GM18861 (cell line): Measurements from ENCODE around the gene GPR37L1.
"Not testable (repeated sequence)": the region's sequence is repeated elsewhere in the genome, so short reads cannot be mapped to it uniquely, and the experiment has no call there.

Experiments
- ATAC-seq: cut with Tn5 transposase; IDR thresholded peaks from one replicate; pipeline ENCODE4 v1.9.1; 2021; ENCODE audit not compliant: unreplicated experiment

The GPR37L1 gene

DNA sequence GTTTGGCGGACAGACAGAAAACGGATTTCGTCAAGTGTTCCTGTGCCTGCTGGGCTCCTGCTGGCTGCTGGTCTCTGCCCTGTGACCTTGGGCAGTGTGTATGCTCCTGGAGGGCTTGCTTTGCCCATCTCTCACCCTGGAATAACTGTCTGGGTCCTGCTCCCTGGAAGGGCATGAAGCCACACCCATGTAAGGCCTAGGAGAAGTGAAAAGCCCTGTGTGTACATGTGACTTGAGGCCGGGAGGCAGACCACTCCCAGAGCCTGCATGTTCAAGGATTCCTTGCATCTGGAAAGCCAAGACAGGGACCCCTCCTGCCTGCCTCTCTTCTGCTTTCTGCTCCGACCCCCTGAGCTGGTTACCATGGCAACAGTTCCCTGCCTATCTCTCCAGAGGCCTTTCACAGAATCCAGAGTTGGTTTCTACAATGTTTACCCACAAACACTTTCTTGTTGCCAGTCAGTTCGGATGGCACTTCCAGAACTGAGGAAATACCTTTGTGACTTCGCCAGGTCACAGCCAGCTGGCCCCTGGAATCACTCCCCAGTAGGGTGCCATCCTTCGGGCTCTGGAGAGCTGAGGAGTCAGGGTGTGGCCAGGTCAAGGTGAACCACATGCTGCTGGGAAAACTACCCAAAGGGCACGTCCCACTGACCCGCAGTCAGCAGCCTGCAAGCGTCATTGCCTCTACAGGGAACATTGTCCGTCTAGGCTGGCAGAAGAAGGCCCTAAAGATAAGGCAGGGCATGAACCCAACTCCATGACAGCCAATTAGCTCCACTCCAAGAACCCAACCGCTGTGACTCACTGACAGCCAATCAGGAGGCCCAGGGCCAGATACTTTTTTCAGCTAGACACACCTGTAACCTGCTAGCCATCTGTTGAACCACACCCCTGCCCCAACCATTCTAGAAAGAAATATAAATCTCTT, 14.7 kb upstream of the GPR37L1 start:
- ATAC-seq = no peak

DNA sequence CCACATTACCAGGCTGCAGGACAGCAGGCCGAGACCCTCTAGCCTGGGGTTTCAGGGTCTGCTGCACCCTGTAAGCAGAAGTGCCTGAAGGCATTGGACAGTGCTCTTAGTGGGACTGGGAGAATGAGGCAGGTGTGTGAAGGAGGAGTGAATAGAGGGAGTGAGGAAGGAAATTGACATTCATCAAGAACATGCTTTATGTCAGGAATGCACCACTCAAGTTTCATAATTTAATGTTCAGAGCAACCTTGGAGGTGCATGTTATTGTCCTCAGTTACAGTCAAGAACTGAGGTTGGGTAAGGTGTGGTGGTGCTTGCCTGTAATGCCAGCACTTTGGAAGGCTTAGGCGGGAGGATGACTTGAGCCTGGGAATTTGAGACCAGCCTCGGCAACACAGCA, 11.7 kb upstream of the GPR37L1 start:
- ATAC-seq = no peak

DNA sequence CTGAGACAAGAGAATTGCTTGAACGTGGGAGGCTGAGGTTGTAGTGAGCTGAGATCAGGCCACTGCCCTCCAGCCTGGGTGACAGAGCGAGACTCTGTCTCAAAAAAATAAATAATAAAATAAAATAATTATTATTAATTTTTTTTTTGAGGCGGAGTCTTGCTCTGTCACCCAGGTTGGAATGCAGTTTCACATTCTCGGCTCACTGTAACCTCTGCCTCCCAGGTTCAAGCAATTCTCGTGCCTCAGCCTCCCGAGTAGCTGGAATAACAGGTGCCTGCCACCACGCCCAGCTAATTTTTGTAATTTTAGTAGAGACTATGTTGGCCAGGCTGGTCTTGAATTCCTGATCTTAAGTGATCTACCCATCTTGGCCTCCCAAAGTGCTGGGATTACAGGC, 11.1 kb upstream of the GPR37L1 start:
- ATAC-seq = not testable (repeated sequence)

DNA sequence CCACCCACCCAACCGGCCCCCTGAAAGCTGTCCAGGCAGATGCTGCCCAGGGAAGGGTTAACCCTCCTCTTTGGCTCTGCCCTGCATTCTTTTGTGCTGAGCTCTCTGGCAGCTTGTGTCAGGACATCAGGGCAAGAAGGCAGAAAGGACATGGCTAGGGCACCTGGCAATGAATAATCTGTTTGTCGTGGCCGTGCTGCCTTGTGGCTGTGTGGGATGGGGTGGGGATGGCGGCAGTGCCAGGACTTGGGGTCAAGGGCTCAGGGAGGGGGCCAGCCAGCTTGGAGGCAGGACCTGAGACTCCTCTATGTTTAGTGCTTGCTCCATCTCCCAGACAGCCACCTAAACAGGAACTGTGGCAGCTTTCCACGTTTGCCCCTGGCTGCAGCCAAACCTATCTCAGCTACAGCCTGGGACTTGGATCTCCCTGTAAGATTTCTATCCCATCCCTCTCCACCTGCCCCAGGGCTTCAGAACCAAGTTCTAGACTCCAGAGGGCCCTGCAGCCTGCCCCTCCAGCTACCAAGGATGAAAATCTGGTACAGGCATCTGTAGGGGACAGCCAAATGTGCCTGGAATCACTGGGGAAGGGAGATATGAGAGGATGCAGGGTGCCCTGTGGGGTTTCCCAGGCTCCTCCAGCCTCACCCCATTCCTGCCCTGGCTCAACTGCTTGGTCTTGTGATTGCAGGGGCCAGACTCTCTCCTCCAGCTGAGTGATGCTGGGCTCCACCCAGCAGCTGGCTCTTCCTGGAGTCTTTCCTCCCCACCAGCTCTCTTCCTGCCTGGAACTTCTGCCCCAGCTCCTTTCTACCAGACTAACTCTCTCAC, 9.6 kb upstream of the GPR37L1 start:
- ATAC-seq = no peak

DNA sequence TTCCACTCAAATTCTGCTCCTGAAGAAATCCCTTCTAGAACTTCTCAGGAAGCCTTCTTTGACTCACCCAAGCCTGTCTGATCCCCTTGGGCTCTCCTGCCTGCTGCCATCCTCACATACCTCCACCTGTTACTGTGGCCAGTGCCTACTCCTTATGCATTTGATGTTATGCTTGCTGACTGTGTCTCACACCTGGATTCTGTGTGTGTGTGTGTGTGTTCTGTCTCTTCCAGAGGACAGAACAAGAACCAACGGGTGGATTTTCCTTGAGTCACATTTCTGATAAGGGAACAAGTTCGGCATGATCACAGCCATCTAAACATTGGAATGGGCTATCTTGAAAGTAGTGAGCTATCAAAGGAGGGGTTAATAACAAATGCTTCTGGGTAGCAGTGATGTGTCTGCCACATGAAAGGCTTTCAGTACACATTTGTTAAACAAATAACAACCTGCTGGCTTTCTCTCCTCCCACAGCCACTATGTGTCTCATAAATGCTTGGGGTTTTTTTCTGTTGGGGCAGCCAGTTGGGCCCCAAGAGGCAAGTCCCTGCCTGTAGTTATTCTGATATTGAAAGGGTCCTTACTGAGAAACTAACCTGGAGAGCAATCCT, 8.9 kb upstream of the GPR37L1 start:
- ATAC-seq = no peak

DNA sequence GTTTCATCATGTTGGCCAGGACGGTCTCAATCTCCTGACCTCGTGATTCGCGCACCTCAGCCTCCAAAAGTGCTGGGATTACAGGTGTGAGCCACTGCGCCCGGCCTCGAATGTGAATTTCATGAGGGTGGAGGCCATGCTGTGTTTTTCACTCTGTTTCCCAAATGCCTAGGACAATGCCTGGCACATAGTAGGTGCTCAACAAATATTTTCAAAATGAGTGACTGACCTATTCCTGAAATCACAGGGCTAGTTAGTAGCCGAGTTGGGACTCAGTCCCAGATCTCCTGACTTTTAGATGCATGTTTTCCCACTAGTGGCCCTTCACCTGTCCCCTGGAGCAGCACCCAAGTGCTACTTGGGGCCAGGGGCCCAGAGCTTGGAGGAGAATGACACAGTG, 6.4 kb upstream of the GPR37L1 start:
- ATAC-seq = no peak

DNA sequence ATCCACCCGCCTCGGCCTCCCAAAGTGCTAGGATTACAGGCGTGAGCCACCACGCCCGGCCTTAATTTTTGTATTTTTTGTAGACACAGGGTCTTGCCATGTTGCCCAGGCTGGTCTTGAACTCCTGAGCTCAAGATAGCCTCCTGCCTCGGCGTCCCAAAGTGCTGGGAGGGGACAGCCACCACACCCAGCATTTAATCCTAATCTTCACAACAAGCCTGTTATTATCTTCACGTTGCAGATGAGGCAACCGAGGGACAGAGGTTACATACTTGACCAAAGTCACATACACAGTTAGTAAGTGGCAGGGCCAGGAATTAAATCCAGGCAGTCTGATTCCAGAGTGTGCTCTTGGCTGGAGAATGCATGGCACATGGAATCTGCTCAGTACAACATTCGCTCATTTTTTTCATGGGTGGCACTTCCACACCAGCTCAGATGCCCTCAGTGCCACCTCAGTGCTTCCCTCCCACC, 4.8 kb upstream of the GPR37L1 start:
- no peak for ATAC-seq

DNA sequence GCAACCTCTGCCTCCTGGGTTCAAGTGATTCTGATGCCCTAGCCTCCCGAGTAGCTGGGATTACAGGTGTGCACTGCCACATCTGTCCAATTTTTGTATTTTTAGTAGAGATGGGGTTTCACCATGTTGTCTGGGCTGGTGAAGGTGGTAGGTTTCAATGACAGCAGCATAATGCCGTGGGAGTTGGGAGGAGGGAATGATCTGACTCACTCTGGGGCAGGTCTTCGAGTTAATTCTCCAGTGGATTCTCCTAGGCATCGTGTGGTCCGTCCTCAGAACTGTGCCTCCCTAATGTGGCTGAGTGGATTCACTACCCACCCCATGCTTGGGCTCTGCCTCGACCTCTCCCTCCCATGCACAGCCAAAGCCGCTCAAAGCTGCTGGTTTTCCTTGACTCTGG, 1.7 kb upstream of the GPR37L1 start:
- no peak for ATAC-seq

DNA sequence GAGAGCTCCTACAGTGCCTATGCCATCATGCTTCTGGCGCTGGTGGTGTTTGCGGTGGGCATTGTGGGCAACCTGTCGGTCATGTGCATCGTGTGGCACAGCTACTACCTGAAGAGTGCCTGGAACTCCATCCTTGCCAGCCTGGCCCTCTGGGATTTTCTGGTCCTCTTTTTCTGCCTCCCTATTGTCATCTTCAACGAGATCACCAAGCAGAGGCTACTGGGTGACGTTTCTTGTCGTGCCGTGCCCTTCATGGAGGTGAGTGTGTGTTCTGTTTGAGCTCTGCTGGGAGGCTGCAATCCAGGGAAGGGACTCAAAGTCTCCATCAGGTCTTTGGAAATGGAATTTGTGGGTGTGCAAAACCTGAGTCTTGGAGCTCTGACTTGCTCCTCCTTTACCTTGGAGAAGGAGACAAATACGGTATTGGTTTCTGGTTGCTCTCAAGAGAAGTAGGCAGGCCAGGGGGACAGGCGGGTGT, 658 bp downstream of the GPR37L1 start:
- no peak for ATAC-seq

DNA sequence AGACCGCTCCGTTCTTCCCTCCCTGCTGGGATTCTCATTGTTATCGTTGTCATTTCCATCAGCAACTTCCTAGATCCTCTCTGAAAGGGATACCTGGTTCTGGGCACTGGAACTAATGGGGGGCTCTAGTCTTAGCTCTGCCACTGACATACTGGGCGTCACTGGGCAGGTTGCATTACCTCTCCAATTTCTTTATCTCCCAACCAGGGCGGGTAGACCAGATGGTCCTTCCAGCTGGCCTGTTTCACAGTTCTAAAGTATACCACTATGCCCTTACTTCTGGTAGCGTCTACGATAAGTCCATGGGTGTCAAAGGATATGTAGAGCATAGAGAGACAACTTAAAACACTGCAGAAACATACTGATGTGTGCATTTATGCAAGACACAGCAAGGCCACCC, 1.4 kb downstream of the GPR37L1 start:
- ATAC-seq = no peak

DNA sequence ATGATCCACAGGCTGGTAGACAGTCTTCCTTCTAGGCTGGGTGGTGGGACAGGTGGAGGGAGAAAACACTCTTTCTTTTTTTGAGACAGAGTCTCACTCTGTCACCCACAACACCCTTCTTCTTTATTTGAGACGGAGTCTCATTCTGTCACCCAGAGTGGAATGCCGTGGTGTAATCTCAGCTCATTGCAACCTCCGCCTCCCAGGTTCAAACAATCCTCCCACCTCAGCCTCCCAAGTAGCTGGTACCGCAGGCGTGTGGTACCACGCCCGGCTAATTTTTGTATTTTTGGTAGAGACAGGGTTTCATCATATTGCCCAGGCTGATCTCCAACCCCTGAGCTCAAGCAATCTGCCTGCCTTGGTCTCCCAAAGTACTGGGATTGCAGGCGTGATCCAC, 2.9 kb downstream of the GPR37L1 start:
- no peak for ATAC-seq

DNA sequence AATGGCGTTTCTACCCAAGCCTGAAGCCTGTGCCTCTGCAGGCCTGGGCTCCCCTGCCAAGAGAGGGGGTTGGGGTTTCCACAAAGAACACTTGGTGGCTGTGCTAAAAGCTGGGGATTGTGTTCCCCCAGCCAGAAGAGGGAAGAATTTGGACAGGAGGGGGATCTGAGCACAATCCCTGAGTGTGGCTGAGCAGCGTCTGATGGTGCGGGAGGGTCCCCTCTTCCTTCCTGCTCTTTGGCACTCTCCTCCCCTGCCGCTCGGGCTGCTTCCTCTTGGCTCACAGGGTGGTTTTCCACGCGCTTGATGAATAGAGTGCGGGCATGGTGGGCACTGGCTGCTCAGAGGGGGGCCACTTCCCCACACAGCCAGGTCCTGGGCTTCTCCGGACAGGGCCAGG, 3.7 kb downstream of the GPR37L1 start:
- no peak for ATAC-seq

DNA sequence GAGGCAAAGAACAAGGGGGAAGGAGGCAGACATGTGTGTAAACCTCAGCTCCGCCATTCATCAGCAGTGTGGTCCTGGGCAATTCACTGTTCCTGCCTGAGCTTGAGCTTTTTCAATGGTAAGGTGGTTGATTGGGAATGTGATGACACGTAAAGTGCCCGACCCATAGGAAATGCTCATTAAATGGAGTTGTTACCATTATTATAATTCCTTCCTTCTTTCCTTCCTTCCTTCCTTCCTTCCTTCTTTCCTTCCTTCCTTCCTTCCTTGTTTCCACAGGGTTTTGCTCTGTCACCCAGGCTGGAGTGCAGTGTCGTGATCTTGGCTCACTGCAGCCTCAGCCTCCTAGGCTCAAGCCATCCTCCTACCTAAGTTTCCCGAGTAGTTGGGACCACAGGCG, 4.3 kb downstream of the GPR37L1 start:
- no peak for ATAC-seq

DNA sequence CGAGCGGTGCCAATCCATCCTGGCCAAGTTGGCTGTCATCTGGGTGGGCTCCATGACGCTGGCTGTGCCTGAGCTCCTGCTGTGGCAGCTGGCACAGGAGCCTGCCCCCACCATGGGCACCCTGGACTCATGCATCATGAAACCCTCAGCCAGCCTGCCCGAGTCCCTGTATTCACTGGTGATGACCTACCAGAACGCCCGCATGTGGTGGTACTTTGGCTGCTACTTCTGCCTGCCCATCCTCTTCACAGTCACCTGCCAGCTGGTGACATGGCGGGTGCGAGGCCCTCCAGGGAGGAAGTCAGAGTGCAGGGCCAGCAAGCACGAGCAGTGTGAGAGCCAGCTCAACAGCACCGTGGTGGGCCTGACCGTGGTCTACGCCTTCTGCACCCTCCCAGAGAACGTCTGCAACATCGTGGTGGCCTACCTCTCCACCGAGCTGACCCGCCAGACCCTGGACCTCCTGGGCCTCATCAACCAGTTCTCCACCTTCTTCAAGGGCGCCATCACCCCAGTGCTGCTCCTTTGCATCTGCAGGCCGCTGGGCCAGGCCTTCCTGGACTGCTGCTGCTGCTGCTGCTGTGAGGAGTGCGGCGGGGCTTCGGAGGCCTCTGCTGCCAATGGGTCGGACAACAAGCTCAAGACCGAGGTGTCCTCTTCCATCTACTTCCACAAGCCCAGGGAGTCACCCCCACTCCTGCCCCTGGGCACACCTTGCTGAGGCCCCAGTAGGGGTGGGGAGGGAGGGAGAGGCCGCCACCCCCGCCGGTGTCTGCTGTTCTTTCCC, 5.3 kb downstream of the GPR37L1 start:
- ATAC-seq = no peak

DNA sequence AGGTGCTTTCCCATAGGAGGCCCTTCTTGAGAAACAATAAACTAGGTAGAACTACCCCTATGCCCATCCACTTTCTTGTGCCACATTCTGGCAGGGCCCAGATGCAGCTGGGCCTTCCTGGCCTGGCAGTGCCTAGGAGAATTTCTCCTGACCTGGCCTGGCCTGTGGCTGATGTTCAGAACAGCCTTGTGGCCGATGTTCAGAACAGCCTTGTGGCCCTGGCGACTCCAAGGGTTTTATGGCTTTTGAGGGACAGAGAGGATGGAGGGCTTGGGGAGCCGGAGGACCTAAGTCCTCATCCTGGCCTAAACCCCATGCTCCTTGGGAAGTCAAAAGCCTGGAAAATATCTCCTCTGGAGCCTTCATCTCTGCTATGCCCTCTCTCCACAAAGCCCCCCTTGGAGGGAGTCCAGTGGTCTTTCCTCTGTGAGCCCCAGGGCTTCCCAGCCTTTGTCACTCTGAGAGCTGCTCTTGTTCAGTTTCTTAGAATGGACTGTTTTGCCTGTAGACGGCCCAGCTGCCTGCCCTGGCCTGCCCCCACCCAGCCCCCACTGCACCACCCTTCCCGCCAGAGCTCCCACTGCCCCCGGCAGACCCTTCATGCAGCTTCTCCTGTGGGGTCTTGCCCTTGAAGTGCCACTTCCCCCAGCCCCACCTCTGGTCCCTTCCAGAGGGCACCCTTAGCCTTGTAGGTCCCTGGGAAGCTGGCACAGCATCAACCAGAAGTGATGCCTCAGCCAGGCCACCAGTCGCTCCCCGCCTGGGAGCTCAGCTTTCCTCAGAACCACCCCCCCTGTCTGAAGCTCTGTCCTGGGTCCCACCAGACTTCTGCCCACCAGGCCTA, 7.0 kb downstream of the GPR37L1 start:
- ATAC-seq = no peak

DNA sequence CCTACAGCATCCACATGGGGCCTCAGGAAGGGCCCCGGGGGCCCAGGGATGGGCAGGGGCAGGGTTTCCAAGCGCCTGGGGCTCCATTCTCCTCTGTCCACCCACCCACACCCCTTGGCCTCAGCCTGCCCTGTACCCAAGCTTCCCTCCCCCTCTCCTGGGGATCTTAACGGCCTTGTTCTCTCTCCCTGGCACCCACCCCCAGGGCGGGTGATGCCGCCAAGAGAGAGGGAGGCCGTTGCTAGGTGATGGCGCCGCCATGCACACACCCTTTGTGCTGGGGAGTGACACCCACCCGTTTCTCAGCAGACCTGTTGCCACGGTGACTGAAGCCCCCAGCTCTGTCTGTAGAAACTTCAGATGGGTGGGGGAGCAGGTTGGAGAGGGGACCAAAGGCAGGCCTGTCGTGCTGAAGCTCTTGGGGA, 7.6 kb downstream of the GPR37L1 start:
- no peak for ATAC-seq

DNA sequence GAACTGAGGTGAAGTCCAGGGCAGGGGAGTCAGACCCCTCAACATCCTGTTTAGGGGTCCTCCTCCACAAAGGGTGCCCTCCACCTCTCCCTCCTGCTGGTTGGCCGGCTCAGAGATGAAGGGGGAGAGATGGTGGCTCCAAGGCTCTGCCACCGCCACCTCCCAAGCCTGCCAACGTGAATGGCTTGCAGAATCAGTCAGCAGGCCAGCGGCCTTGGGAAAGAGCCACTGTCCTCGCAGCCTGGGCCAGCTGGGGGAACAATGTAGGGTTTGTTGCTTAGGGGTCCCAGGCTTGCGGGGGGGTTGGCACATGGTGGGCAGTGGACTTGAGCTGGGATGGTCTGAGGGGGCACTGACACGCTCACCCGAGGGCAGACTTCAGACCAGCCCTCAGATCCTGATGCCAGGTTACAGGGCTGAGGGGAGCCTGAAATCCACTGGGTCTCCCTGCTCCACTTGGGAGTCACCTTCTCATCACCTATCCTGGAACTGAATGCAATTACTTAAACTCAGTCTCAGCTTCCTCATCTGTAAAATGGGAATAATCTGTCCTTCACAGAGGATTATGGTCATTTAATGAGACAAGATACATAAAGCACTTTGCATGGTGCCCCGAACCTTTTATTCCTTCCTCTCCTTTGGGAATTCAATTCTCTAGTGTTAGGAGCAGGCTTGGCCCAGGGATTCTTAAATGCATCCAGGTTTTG, 8.3 kb downstream of the GPR37L1 start:
- ATAC-seq = no peak

DNA sequence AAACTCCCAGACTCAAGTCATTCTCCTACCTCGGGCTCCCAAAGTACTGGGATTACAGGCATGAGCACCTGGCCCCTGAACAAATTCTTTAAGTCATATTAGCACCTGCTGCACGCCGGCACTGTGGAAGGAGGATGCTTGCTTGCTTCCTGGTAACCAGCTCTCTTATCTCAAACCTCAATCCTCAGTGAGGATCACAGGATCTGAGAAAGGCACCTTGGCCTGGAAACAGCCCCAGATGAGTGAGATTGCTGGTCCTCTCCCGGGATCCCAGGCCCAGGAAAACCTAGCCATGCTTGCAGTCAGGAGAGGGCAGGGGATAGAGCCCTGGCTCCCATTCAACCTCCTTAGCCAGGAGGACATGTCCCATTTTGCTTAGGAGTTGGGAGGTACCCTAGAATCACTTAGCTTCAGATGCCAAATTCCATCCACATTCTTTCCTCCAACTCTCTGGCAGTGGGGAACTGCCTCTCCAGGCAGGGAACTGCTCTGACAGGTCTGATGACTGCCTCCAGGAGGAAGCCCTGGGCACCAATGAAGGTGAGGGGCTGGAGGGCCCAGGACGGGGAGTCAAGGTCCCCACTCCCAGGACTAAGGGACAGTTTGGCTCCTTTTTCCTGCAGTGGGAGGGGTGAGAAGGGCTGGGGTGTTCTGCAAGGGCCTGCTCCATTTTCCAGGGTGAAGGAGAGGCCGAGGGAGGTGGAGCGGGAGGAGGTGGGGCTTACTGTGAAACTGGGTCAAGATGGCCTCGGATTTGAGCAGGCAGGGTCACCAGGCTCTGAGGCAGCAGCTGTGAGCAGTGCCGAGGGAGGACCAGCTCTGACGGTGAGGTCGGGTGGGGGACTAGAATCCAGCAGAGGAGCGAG, 9.5 kb downstream of the GPR37L1 start:
- ATAC-seq = no peak
